Measurements from ENCODE around the gene PSMD9.
"Not testable (repeated sequence)": the region's sequence is repeated elsewhere in the genome, so short reads cannot be mapped to it uniquely, and the experiment has no call there.

Gene PSMD9

GRCh38 chr12:121926874-121927706 lies 38.5 kb downstream of the PSMD9 start:
- DNase-seq, result no peak

GRCh38 chr12:121927813-121928212 lies 39.2 kb downstream of the PSMD9 start:
- DNase-seq, result no peak

- not testable (repeated sequence) for DNase-seq
Measured at GRCh38 chr12:121929545-121929944, 41.0 kb downstream of the PSMD9 start.

GRCh38 chr12:121930862-121931261 lies 42.3 kb downstream of the PSMD9 start:
- no peak for DNase-seq

GRCh38 chr12:121932176-121932536 lies 43.6 kb downstream of the PSMD9 start:
- no peak for DNase-seq

GRCh38 chr12:121932914-121933521 lies 44.4 kb downstream of the PSMD9 start:
- no peak for DNase-seq

- DNase-seq, result no peak
Measured at GRCh38 chr12:121933522-121934308, 45.1 kb downstream of the PSMD9 start.

GRCh38 chr12:121934309-121934664 lies 45.7 kb downstream of the PSMD9 start:
- DNase-seq, result no peak

GRCh38 chr12:121937654-121938053 lies 49.1 kb downstream of the PSMD9 start:
- DNase-seq, result no peak

GRCh38 chr12:121939186-121939585 lies 50.6 kb downstream of the PSMD9 start:
- no peak for DNase-seq

GRCh38 chr12:121939992-121940766 lies 51.6 kb downstream of the PSMD9 start:
- DNase-seq, result no peak

- no peak for DNase-seq
Measured at GRCh38 chr12:121942145-121942718, 53.6 kb downstream of the PSMD9 start.

GRCh38 chr12:121943926-121944325 lies 55.3 kb downstream of the PSMD9 start:
- DNase-seq, result no peak

- no peak for DNase-seq
Measured at GRCh38 chr12:121946313-121947025, 57.9 kb downstream of the PSMD9 start.

- DNase-seq, result no peak
Measured at GRCh38 chr12:121947981-121948380, 59.4 kb downstream of the PSMD9 start.

- no peak for DNase-seq
Measured at GRCh38 chr12:121949648-121950397, 61.2 kb downstream of the PSMD9 start.

GRCh38 chr12:121953117-121953692 lies 64.6 kb downstream of the PSMD9 start:
- no peak for DNase-seq

GRCh38 chr12:121953695-121954094 lies 65.1 kb downstream of the PSMD9 start:
- DNase-seq, result no peak

- DNase-seq, result no peak
Measured at GRCh38 chr12:121955258-121956237, 67.0 kb downstream of the PSMD9 start.

Measured in activated CD4-positive, alpha-beta T cell treated with anti-CD3 and anti-CD28 coated beads, Interleukin-2, amount 50 U/mL, for 1 hour (primary cell).